ENCODE data around the gene TAF1L. TPM values are rescaled to one million over a fixed set of nuclear protein-coding genes. Genes with fewer than 3 reads are reported as not detected.
"Not testable (repeated sequence)": the region's sequence is repeated elsewhere in the genome, so short reads cannot be mapped to it uniquely, and the experiment has no call there.

Gene TAF1L
- total RNA-seq, 2 donors from 2014 or later: not detected

- Histone ChIP-seq H3K9me3 (no peaks in the 10 kb centered on the region), H3K36me3 (no peaks in the 10 kb centered on the region), H3K27ac (no peak overlapping the region), H3K4me1 (no peaks in the 10 kb centered on the region), H3K27me3 (no peaks in the 10 kb centered on the region), H3K4me3 (no peak overlapping the region)
- no peak for TF ChIP-seq CTCF (IDR thresholded peaks at IDR 0.05)
- DNase-seq (ENCODE audit: low spot score): no peak
These were observed 29.6 kb upstream of the TAF1L start for GRCh38 chr9:32665101-32665500.

- H3K4me3 ChIP-seq: no peak overlapping the region
- no peaks in the 10 kb centered on the region for H3K36me3 ChIP-seq
- no peaks in the 10 kb centered on the region for H3K9me3 ChIP-seq
- TF ChIP-seq CTCF (IDR thresholded peaks at IDR 0.05): no peak
- H3K4me1 ChIP-seq: no peaks in the 10 kb centered on the region
- H3K27me3 ChIP-seq: no peaks in the 10 kb centered on the region
- DNase-seq (ENCODE audit: low spot score): no peak
- no peak overlapping the region for H3K27ac ChIP-seq
These were observed 28.3 kb upstream of the TAF1L start for GRCh38 chr9:32663741-32664140.

- H3K27ac ChIP-seq: no peak overlapping the region
- DNase-seq (ENCODE audit: low spot score): no peak
- no peak overlapping the region for H3K4me3 ChIP-seq
- H3K4me1 ChIP-seq: no peaks in the 10 kb centered on the region
- no peaks in the 10 kb centered on the region for H3K36me3 ChIP-seq
- no peaks in the 10 kb centered on the region for H3K27me3 ChIP-seq
- H3K9me3 ChIP-seq: peaks cover 0 to 3% of the 10 kb centered on the region in 2 donors
- no peak for TF ChIP-seq CTCF (IDR thresholded peaks at IDR 0.05)
These were observed 12.2 kb upstream of the TAF1L start for GRCh38 chr9:32647671-32648070.

GRCh38 chr9:32644698-32645097 is 9.2 kb upstream of the TAF1L start:
- DNase-seq (ENCODE audit: low spot score): no peak
- Histone ChIP-seq H3K27ac (no peak overlapping the region), H3K27me3 (no peaks in the 10 kb centered on the region), H3K4me1 (no peaks in the 10 kb centered on the region), H3K9me3 (no peaks in the 10 kb centered on the region), H3K4me3 (no peak overlapping the region), H3K36me3 (no peaks in the 10 kb centered on the region)
- no peak for TF ChIP-seq CTCF (IDR thresholded peaks at IDR 0.05)

- H3K4me1 ChIP-seq; H3K4me3 ChIP-seq; H3K27me3 ChIP-seq; H3K27ac ChIP-seq; H3K36me3 ChIP-seq; H3K9me3 ChIP-seq; DNase-seq (ENCODE audit: low spot score): not testable (repeated sequence)
These were observed 2.3 kb downstream of the TAF1L start for GRCh38 chr9:32633151-32633550.

GRCh38 chr9:32631991-32632390 is 3.5 kb downstream of the TAF1L start:
- no peak overlapping the region for H3K4me3 ChIP-seq
- no peak for DNase-seq (ENCODE audit: low spot score)
- no peak overlapping the region for H3K27ac ChIP-seq
- H3K36me3 ChIP-seq: no peaks in the 10 kb centered on the region
- no peaks in the 10 kb centered on the region for H3K27me3 ChIP-seq
- no peaks in the 10 kb centered on the region for H3K4me1 ChIP-seq
- H3K9me3 ChIP-seq: no peaks in the 10 kb centered on the region
- TF ChIP-seq CTCF (IDR thresholded peaks at IDR 0.05): no peak
